ENCODE results near the gene SEMA3D. TPM values are rescaled to one million over a fixed set of nuclear protein-coding genes. Genes with fewer than 3 reads are reported as not detected.

Gene SEMA3D
- total and polyA plus RNA-seq, 2 of the 4 experiments (the other 2 are of a cell fraction) = 2.9 to 13.6 TPM

DNA sequence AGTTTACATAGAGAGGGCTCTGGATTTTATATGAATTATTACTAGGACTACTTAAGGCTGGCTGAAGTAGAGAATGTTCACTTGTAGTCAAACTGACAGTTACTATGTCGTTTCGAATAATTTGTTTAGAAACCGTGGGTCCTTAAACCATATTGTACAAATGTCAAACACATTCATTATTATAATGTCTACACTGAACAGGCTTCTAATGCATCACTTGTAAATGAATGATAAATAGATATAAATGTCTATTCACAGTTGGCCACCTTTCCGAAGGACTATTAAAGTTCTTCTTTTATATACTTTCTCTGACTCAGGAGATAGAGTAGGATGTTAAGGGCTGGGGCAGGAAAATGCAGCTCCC is 95.3 kb downstream of the SEMA3D start:
- no CpG with 5 or more reads among the region's 4 CpGs for WGBS, 2 experiments (ENCODE audit: extremely low coverage in 2 of 2, insufficient read length in 1 of 2)
- no TSS peak for BruUV-seq (replicated peaks)
- no peak for DNase-seq

More for the DNA sequence above, 95.3 kb downstream of the SEMA3D start:
- H3K9ac ChIP-seq (ENCODE audit: low read depth, low read length) = no peak overlapping the region
- ATAC-seq (ENCODE audit: low read depth) = no peak
- H3K14ac ChIP-seq (replicated peaks; ENCODE audit: low read depth, low read length) = no peak overlapping the region
- no peaks in the 10 kb centered on the region for H3K27me3 ChIP-seq (ENCODE audit: control insufficient read depth, insufficient read depth, low read length)
- no peak overlapping the region for H2BK20ac ChIP-seq (ENCODE audit: low read depth, low read length)
- no peak overlapping the region for H3K4me2 ChIP-seq (ENCODE audit: low read depth, low read length)
- H3K36me3 ChIP-seq (ENCODE audit: control insufficient read depth, insufficient read depth, low read length) = no peaks in the 10 kb centered on the region
- no peak overlapping the region for H3K23ac ChIP-seq (ENCODE audit: low read depth, low read length)
- H4K5ac ChIP-seq (ENCODE audit: low read depth, low read length) = no peak overlapping the region
- H2BK5ac ChIP-seq (ENCODE audit: low read depth, low read length, poor library complexity, severe bottlenecking) = no peak overlapping the region
- intact Hi-C loops (cut with micrococcal nuclease) (no loop called here), dilution Hi-C loops (cut with HindIII; ENCODE audit: low sequenced_read_pairs, unreplicated experiment) (no loop called here), in situ Hi-C loops (cut with MboI; ENCODE audit: low sequenced_read_pairs) (no loop called here)
- no peak overlapping the region for H3K18ac ChIP-seq (ENCODE audit: low read depth, low read length)
- no peaks in the 10 kb centered on the region for H3K79me1 ChIP-seq (ENCODE audit: low read depth in 1 of 2, low read length in 2 of 2)
- ChIA-PET POLR2A (ENCODE audit: unreplicated experiment) (no interaction called here), CTCF (interaction anchor here (0.7 kb wide), 1 partner anchor 372 kb away, joined by 3 read pairs; no protein-coding TSS in a partner anchor)
- no peaks in the 10 kb centered on the region for H4K20me1 ChIP-seq (ENCODE audit: insufficient read depth, low read length)
- H4K91ac ChIP-seq (ENCODE audit: insufficient read depth, low read depth, low read length) = no peak overlapping the region
- H2AK9ac ChIP-seq (replicated peaks; ENCODE audit: low read depth, low read length, poor library complexity) = no peak overlapping the region
- H2BK120ac ChIP-seq (ENCODE audit: low read depth, low read length) = no peak overlapping the region
- no peak overlapping the region for H3K4me3 ChIP-seq (ENCODE audit: insufficient read depth, low read depth, low read length)
- no peak for TF ChIP-seq CEBPB (IDR thresholded peaks at IDR 0.05; ENCODE audit: low read depth, low read length)
- TF ChIP-seq, protein P1, sequence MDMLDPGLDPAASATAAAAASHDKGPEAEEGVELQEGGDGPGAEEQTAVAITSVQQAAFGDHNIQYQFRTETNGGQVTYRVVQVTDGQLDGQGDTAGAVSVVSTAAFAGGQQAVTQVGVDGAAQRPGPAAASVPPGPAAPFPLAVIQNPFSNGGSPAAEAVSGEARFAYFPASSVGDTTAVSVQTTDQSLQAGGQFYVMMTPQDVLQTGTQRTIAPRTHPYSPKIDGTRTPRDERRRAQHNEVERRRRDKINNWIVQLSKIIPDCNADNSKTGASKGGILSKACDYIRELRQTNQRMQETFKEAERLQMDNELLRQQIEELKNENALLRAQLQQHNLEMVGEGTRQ (IDR thresholded peaks at IDR 0.05; ENCODE audit: low read depth, low read length) = no peak
- H3K27ac ChIP-seq (ENCODE audit: insufficient read depth, low read length) = no peak overlapping the region
- H3K9me3 ChIP-seq (ENCODE audit: control insufficient read depth, insufficient read depth, low read length) = no peaks in the 10 kb centered on the region
- no peak overlapping the region for H4K8ac ChIP-seq (ENCODE audit: low read depth in 2 of 2, low read length in 2 of 2)
- H3K4ac ChIP-seq (ENCODE audit: low read depth, low read length) = no peak overlapping the region
- no peak overlapping the region for H2AK5ac ChIP-seq (ENCODE audit: low read depth, low read length)
- no peak overlapping the region for H2BK15ac ChIP-seq (ENCODE audit: low read depth, low read length)
- H3K9me1 ChIP-seq (ENCODE audit: insufficient read depth, low read length) = no peaks in the 10 kb centered on the region
- no peaks in the 10 kb centered on the region for H3K4me1 ChIP-seq (ENCODE audit: control insufficient read depth, insufficient read depth, low read length)
- no peak overlapping the region for H3K56ac ChIP-seq (ENCODE audit: extremely low read depth, insufficient read depth, low read length)
- no peak overlapping the region for H2AFZ ChIP-seq (replicated peaks; ENCODE audit: low read length, poor library complexity)
